Measurements from ENCODE around the gene HDAC2.
A peak's percentile ranks its signal among the peaks of the same experiment; 100 is the strongest.

HDAC2 gene

GRCh38 chr6:113909224-113909856 lies 61.6 kb downstream of the HDAC2 start:
- DNase-seq (ENCODE audit: low read depth in 2 of 2): peak; percentile 78 to 80

DNA sequence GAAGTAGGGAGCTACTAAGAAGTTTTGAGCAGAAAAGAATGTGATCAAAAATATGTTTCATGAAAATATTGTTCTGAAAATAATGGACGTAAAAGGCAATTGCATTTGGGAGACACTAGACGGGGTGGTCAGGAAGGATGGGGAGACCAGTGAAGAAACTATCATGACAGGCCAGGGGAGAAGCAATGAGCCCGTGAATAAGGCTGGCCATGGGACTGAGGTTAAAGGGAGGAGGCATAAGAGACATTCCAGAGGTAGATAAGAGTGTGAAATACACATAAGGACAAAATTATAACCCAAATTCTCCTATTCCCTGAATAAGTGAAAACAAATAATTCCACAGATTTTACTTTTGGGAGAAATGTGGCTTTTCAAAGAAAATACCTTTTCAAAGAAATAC lies 62.1 kb downstream of the HDAC2 start:
- no peak for DNase-seq (ENCODE audit: low read depth in 2 of 2)

- no peak for DNase-seq (ENCODE audit: low read depth in 2 of 2)
These were observed 63.7 kb downstream of the HDAC2 start for GRCh38 chr6:113907102-113907815.

DNA sequence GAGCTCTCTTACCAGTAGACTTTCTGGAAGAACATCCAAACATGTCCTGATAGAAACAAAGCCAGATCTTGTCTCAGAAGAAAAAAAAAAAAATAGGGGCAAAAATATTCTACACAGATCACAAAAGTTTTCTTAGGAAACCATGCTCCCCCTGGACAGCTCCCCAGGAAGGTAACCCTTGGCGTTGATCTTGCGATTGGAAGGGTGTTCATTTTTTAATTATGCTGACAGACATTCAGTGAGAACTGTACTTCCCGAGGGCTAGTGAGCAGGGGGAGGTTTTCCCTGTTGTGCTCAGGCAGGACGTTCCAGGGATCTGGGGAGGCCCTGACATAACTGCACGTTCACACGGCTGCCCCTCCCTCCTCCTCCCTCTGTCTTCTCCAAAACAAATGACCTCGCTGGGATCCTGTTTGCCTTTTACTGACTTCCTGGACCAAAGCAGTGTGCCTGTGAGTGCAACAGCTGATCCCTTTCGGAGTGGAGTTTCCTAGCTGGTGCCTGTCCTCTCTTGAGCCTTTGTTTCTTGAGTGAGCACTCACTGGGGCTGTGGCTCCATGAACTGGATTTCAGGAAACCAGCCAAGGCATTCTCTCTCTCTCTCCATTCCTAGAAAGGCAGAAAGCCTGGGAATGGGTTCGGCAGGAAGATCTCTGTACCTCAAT lies 67.2 kb downstream of the HDAC2 start:
- DNase-seq (ENCODE audit: low read depth in 2 of 2): no peak

- DNase-seq (ENCODE audit: low read depth in 2 of 2): no peak
These were observed 69.5 kb downstream of the HDAC2 start for GRCh38 chr6:113901482-113901881.

DNA sequence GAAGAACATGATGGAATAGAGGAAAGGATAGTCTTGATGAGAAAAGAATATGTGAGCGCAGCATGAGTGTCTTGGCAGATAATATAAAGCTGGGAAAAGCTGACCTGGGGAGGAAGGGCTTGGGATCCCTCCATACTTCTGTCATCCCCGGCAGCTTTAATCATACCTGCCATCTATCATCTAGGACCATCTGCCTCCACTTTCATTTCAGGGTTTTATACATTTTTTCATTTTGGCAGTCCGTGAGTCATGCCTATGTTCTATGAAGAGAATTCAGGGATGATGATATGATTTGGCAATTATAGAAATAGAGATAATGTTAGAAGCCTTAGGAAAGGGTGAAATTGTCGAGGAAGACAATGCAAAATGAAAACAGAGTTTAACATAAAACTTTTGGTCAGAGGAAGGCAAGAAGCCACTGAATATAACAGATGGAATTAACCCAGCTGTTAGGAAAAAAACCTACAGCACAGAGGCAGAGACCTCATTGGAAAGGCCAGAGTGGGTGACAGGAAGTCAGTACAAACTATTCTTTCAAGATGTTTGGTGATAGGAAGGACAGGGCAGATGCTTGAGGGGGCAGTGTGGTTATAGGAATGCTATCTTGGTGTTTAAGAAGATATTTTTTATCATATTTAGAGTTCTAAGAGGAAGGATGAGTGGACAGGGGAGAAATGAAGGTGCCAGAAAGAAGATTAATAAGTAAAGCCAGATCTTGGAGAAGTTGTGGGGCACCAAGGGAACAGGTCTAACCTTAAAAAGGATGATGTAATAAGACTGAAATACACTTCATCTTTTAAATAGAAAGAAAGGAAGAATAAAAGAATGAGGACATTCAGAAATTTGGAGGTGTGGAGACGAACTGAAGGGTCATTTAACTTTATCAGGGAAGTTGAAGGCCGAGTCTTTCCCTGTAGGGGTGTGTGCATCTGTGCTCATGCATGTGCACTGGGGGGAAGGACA lies 76.0 kb downstream of the HDAC2 start:
- peak; percentile 79 to 83 for DNase-seq (ENCODE audit: low read depth in 2 of 2)

GRCh38 chr6:113893866-113894265 lies 77.1 kb downstream of the HDAC2 start:
- peak; percentile 54 to 60 for DNase-seq (ENCODE audit: low read depth in 2 of 2)

DNA sequence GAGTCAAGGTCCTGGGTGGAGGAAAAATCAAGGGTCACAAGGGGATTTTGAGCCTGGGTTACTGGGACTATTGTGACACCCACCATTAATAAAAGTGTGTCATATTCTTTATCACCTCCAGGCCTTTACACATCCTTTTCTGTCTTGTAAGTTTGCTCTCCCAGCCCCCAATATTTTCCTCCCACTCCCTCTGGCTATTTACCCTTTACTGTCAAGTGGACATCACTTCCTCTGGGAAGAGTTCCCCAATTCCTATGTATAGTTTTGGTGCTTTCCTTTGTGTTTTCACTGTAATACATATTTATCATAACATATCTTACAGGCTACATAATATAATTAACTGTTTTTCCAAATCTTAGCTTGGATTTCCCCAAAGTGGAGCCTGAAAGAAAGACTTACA lies 77.5 kb downstream of the HDAC2 start:
- DNase-seq (ENCODE audit: low read depth in 2 of 2): no peak

DNA sequence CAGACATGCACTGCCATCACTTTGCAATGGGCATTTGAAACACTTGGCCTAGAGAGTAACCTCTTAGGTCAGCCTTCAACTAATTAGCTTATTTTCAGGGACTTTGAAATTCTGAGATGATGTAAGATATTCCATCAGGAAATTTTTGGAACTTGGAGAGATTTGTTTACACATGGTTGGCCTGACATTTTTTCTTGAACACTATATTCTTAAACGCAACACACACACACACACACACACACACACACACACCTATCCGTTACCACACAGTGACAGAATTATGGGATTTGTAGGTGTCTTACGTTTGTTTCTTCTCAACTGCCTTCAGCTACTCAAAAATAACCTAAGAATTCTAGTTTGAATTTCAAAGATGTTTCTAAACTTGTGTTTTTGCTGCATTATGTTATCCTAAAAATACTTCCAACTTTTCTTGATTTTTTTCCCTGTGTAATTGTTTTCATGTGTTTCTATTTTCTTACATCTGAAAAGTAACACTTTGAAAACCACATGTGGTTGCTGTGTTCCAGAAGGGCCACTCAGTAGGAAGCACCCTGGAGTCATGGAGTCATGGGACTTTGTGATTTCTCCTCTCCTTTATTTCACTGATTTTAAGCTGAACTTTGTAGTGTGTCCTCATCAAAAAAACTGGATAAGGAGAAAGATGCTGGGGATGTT lies 81.9 kb downstream of the HDAC2 start:
- DNase-seq (ENCODE audit: low read depth in 2 of 2): no peak

GRCh38 chr6:113888493-113888892 lies 82.5 kb downstream of the HDAC2 start:
- DNase-seq (ENCODE audit: low read depth in 2 of 2): no peak

GRCh38 chr6:113886512-113886911 lies 84.4 kb downstream of the HDAC2 start:
- no peak for DNase-seq (ENCODE audit: low read depth in 2 of 2)

DNA sequence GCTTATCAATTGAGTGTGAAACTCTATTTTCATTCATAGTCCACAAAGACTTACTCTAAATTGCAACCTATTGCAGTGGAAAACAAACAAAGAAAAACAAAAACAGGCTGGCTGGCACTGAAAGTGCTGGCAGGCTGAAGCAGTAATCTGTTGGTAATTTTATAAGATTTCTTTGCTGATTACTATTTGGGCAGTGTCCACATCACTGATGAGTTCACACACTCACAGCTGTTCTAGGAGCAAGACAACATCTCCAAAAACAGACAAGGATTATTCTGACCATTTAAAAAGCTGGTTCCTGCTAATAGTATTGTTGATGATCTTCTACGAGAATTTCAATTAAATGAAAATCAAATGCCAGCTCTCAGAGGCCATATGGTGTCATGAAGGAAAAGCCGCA lies 86.9 kb downstream of the HDAC2 start:
- no peak for DNase-seq (ENCODE audit: low read depth in 2 of 2)

Data from fibroblast of skin of left quadriceps (primary cell).